BE2C (cell line): ENCODE data around the gene BICD2.
"Not testable (repeated sequence)": the region's sequence is repeated elsewhere in the genome, so short reads cannot be mapped to it uniquely, and the experiment has no call there.

Experiments used
- DNase-seq: peaks from one replicate; pipeline ENCODE4 v3.0.0-alpha.2; 2020
- H3K27me3 ChIP-seq: fragments of 250-450 bp; sonication (Bioruptor Pico); 2 replicates; pipeline ENCODE4 v1.5.1; 2020; ENCODE audit warnings: mild to moderate bottlenecking
- H3K36me3 ChIP-seq: fragments of 250-450 bp; sonication (Bioruptor Pico); 2 replicates; pipeline ENCODE4 v1.5.1; 2020; ENCODE audit warnings: mild to moderate bottlenecking
- H3K4me1 ChIP-seq: fragments of 250-450 bp; sonication (Bioruptor Pico); 2 replicates; pipeline ENCODE4 v1.5.1; 2020
- H3K4me3 ChIP-seq: 2 replicates; pipeline ENCODE4 v1.5.1; 2011; ENCODE audit warnings: low read depth, low read length
- H3K9me3 ChIP-seq: fragments of 250-450 bp; sonication (Bioruptor Pico); 2 replicates; pipeline ENCODE4 v1.5.1; 2020
- CTCF ChIP-seq: IDR thresholded peaks from 2 replicates; pipeline ENCODE4 v1.5.1; 2012; ENCODE audit warnings: mild to moderate bottlenecking, low read depth, low read length

BICD2 gene

GRCh38 chr9:92804727-92805126, 40.1 kb upstream of the BICD2 start:
- Histone ChIP-seq H3K4me1 (no peaks in the 10 kb centered on the region), H3K4me3 (no peak overlapping the region), H3K36me3 (no peaks in the 10 kb centered on the region), H3K27me3 (peaks cover 66% of the 10 kb centered on the region), H3K9me3 (no peaks in the 10 kb centered on the region)
- no peak for TF ChIP-seq CTCF
- DNase-seq: no peak

GRCh38 chr9:92798358-92798757, 33.7 kb upstream of the BICD2 start:
- no peaks in the 10 kb centered on the region for H3K36me3 ChIP-seq
- H3K4me1 ChIP-seq: no peaks in the 10 kb centered on the region
- DNase-seq: no peak
- H3K4me3 ChIP-seq: no peak overlapping the region
- no peaks in the 10 kb centered on the region for H3K9me3 ChIP-seq
- TF ChIP-seq CTCF: no peak
- peaks cover 49% of the 10 kb centered on the region for H3K27me3 ChIP-seq

GRCh38 chr9:92796337-92796804, 31.7 kb upstream of the BICD2 start:
- H3K36me3 ChIP-seq: not testable (repeated sequence)
- peaks cover 49% of the 10 kb centered on the region for H3K27me3 ChIP-seq

GRCh38 chr9:92795598-92796336, 31.1 kb upstream of the BICD2 start:
- TF ChIP-seq CTCF: no peak
- Histone ChIP-seq H3K4me1 (no peaks in the 10 kb centered on the region), H3K9me3 (no peaks in the 10 kb centered on the region), H3K36me3 (no peaks in the 10 kb centered on the region), H3K27me3 (peaks cover 48% of the 10 kb centered on the region), H3K4me3 (no peak overlapping the region)
- DNase-seq: no peak

More at GRCh38 chr9:92796337-92796804, 31.7 kb upstream of the BICD2 start:
- H3K9me3 ChIP-seq, H3K4me1 ChIP-seq, DNase-seq, H3K4me3 ChIP-seq: not testable (repeated sequence)

GRCh38 chr9:92795000-92795399, 30.4 kb upstream of the BICD2 start:
- Histone ChIP-seq H3K4me1 (no peaks in the 10 kb centered on the region), H3K4me3 (no peak overlapping the region), H3K36me3 (no peaks in the 10 kb centered on the region), H3K27me3 (peaks cover 43% of the 10 kb centered on the region), H3K9me3 (no peaks in the 10 kb centered on the region)
- no peak for DNase-seq
- TF ChIP-seq CTCF: no peak

- Histone ChIP-seq H3K36me3 (no peaks in the 10 kb centered on the region), H3K4me3 (no peak overlapping the region), H3K4me1 (no peaks in the 10 kb centered on the region), H3K27me3 (peaks cover 37% of the 10 kb centered on the region), H3K9me3 (no peaks in the 10 kb centered on the region)
- TF ChIP-seq CTCF: no peak
- no peak for DNase-seq
These were observed 29.8 kb upstream of the BICD2 start for GRCh38 chr9:92794426-92794825.
